Pancreas (tissue), 10 donors: ENCODE measurements around the gene S100A1. TPM values are rescaled to one million over a fixed set of nuclear protein-coding genes. Genes with fewer than 3 reads are reported as not detected.

Source experiments
- ATAC-seq, 4 donors: fragments of 200-7000 bp; cut with Tn5 transposase; one replicate each; pipeline versions ENCODE4 v1.8.0 to v1.9.1; 2020; ENCODE audit warnings: mild to moderate bottlenecking in 4 of 4, moderate library complexity in 4 of 4
- DNase-seq, 6 donors: peaks; one replicate each; pipeline ENCODE4 v3.0.0-alpha.2; 2020
- FAIRE-seq: peaks from 2 replicates; lab custom pipeline; 2012; peaks lifted over from hg19 to GRCh38; lab: Jason Lieb, UNC
- H3K27ac ChIP-seq, 4 donors: fragments of 200-600 bp; sonication (generic); 1 replicate in 3 of 4; 2 replicates in 1 of 4; pipeline versions ENCODE4 v1.5.0 to v1.8.0; 2020
- H3K27me3 ChIP-seq, 4 donors: fragments of 200-600 bp; one replicate each; pipeline ENCODE4 v1.8.0; 2021
- H3K36me3 ChIP-seq, 3 donors: fragments of 200-600 bp; sonication (generic) in 1 of 3; one replicate each; pipeline versions ENCODE4 v1.5.0 to v1.8.0; 2020 to 2021
- H3K4me1 ChIP-seq, 3 donors: fragments of 200-600 bp; one replicate each; pipeline ENCODE4 v1.8.0; 2021
- H3K4me3 ChIP-seq, 4 donors: fragments of 200-600 bp; sonication (generic) in 2 of 4; one replicate each; pipeline versions ENCODE4 v1.5.0 to v1.8.0; 2020 to 2021
- H3K9me3 ChIP-seq, 4 donors: fragments of 200-600 bp; one replicate each; pipeline ENCODE4 v1.8.0; 2021
- WGBS, 2 donors: extraction: QIAGEN DNeasy Blood & Tissue Kit; methylation state at CpG; one replicate each; pipeline ENCODE4 v1.1.7; 2013; 5-methylcytosine and 5-hydroxymethylcytosine counted together
- intact Hi-C, 3 donors: fragments of 100-400 bp; cut with DNase I; formaldehyde crosslinking; loops; one replicate each; pipeline versions ENCODE4 v1.11.1 to v1.14.2; 2022
- polyA plus RNA-seq, 2 donors: library from polyadenylated mRNA; stranded (reverse); fragments of 200-250 nt; gene quantifications; one replicate each; pipeline ENCODE4 v1.2.3, GENCODE V29; 2013
- total RNA-seq, 6 donors: library from RNA; stranded (reverse); fragmentation: NEBNext Ultra II Directional in 4 of 6; extraction: Animal tissue kit (Norgen Biotek cat#: 25700) in 4 of 6; gene quantifications; one replicate each; pipeline versions ENCODE4 v1.2.1 to v1.2.4, GENCODE V29; 2021 to 2023
- TF ChIP-seq, protein P1 (sequence below), 4 donors: fragments of 200-600 bp; sonication (generic) in 3 of 4; IDR thresholded peaks; one replicate each; pipeline versions ENCODE4 v1.5.0 to v1.8.0; 2021; ENCODE audit warnings: antibody characterized with exemption in 4 of 4
- donor health status: healthy with polysubstance abuse.
- donor health status: DM: no; HTN: no; CAD: no; lungs with moderate emphysema.
- donor health status: DM: no; HTN: no; CAD: no.
- donor health status: control.
- donor health status: control.
- donor health status: Bipolar disorder and iron deficiency.
- donor health status: DM: yes; HTN: yes; CAD: no.
- donor health status: DM: no; HTN: no; CAD: no.
- donor health status: DM: no; HTN: no; CAD: no.
- donor health status: DM: yes; HTN: yes; CAD: no.

Gene S100A1
- total and polyA plus RNA-seq, 8 donors, result 1.9 to 14.0 (median 4.0) TPM

DNA sequence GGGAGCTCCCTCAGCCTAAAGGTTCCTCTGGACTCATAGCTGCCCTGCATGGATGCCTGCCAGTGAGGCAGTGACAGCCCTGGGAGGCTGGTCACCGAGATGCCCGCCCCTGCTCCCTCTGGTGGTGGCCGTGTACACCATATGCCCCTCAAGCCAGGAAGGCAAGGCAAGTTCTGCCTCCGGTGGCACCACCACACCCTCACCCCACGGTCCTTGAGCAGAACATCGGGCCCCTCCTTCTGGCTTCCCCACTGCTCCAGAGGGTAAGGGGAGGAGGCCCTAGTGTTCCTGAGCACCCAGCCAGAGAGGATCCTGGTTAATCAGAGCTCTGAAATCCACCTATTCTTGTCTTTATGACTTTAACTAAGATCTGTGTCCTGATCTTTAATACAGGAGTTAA is 10.6 kb upstream of the S100A1 start:
- FAIRE-seq, result no peak
- Histone ChIP-seq H3K27me3 (no peaks in the 10 kb centered on the region), H3K27ac (peak overlapping the region in 2 of 4 donors; percentile 63 to 67), H3K9me3 (no peaks in the 10 kb centered on the region), H3K36me3 (peaks cover 0 to 5% (median 0%) of the 10 kb centered on the region in 3 donors), H3K4me1 (peaks cover 0 to 2% (median 0%) of the 10 kb centered on the region in 3 donors), H3K4me3 (no peak overlapping the region)
- TF ChIP-seq, protein P1, sequence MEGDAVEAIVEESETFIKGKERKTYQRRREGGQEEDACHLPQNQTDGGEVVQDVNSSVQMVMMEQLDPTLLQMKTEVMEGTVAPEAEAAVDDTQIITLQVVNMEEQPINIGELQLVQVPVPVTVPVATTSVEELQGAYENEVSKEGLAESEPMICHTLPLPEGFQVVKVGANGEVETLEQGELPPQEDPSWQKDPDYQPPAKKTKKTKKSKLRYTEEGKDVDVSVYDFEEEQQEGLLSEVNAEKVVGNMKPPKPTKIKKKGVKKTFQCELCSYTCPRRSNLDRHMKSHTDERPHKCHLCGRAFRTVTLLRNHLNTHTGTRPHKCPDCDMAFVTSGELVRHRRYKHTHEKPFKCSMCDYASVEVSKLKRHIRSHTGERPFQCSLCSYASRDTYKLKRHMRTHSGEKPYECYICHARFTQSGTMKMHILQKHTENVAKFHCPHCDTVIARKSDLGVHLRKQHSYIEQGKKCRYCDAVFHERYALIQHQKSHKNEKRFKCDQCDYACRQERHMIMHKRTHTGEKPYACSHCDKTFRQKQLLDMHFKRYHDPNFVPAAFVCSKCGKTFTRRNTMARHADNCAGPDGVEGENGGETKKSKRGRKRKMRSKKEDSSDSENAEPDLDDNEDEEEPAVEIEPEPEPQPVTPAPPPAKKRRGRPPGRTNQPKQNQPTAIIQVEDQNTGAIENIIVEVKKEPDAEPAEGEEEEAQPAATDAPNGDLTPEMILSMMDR (IDR thresholded peaks at IDR 0.05), result peak in 3 of 4 donors; percentile 35 to 57 (median 36)
- ATAC-seq, result peak; percentile 38 to 77 (median 52)
- intact Hi-C loops, result no loop called here
- peak in 4 of 6 donors; percentile 73 to 90 (median 76) for DNase-seq
- 8 to 29% methylated on average over 6 of the region's 6 CpGs for WGBS, 2 donors

DNA sequence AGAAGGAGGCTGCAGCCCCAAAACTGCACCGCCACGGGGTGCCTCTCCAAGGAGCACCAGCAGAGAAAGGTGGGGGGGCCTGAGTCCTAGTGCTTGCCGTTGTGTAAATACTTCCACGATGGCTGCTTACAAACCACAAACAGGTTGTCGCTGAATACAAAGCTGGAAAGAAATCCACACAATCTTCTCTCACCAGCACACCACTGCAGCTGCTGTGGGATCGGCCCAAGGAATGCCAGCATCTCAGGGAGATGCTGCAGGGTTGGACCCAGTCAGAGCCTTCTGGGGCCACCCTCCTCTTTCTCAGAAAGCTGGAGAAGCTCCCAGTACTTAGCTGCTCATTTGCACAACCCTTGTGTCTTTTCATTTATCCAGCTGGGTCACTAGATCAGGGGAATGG is 9.1 kb upstream of the S100A1 start:
- intact Hi-C loops, result no loop called here

DNA sequence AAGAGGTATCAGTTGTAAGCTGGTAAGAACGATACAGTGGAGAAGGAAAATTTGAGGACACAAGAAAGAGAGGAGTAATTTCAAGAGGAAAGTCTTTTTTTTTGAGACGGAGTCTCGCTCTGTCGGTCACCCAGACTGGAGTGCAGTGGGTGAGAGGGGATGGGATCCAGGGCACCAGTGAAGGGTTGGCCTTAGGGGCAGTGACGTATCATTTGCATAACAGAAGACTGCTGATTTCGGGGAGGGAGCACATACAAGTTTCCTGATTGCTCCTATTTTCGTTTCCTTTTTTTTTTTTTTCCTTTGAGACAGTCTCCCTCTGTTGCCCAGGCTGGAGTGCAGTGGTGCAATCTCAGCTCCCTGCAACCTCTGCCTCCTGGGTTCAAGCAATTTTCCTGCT is 5.1 kb upstream of the S100A1 start:
- FAIRE-seq, result no peak
- Histone ChIP-seq H3K4me1 (peaks cover 0 to 9% (median 0%) of the 10 kb centered on the region in 3 donors), H3K27me3 (no peaks in the 10 kb centered on the region), H3K9me3 (no peaks in the 10 kb centered on the region), H3K36me3 (peaks cover 0 to 5% (median 0%) of the 10 kb centered on the region in 3 donors), H3K4me3 (no peak overlapping the region), H3K27ac (no peak overlapping the region)
- no peak for ATAC-seq
- 84 to 90% methylated on average over 7 of the region's 7 CpGs for WGBS, 2 donors
- DNase-seq, result peak in 1 of 6 donors; percentile 17
- TF ChIP-seq, protein P1 (IDR thresholded peaks at IDR 0.05), result no peak
- intact Hi-C loops, result loop anchor here in 1 of 3 donors (10.0 kb wide), 1 partner anchor 48 kb away; no protein-coding TSS in a partner anchor

More for the DNA sequence above, 9.1 kb upstream of the S100A1 start:
- peaks cover 0 to 2% (median 0%) of the 10 kb centered on the region in 3 donors for H3K4me1 ChIP-seq
- H3K4me3 ChIP-seq, result no peak overlapping the region
- 87 to 89% methylated on average over 6 of the region's 6 CpGs for WGBS, 2 donors
- peaks cover 0 to 5% (median 0%) of the 10 kb centered on the region in 3 donors for H3K36me3 ChIP-seq
- no peaks in the 10 kb centered on the region for H3K9me3 ChIP-seq
- TF ChIP-seq, protein P1 (IDR thresholded peaks at IDR 0.05), result no peak
- DNase-seq (no peak), FAIRE-seq (no peak), ATAC-seq (no peak)
- H3K27ac ChIP-seq, result no peak overlapping the region
- H3K27me3 ChIP-seq, result no peaks in the 10 kb centered on the region

DNA sequence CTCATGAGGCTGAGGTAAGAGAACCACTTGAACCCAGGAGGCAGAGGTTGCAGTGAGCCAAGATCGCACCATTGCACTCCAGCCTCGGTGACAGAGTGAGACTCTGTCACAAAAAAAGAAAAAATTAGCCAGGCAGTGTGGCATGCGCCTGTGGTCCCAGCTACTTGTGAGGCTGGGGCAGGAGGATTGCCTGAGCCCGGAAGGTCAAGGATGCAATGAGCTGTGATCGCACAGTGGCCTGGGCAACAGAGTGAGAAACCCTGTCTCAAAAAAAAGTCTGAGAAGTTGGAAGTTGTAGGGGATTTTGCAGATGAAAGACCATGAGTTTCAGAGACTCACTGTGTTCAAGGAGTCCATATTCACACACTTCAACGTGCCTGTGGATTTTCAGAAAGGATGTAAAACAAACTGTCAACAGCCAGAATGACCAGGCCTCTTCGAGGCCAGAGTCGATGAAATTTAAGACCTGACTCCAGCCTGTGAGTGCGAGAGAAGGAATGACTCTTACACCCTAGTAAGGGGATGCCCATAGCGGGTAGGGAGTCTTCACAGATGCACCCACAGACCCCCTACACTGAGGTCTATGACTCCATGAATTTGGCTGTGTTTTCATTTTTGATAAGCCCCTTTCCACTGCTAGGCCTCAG is 3.1 kb upstream of the S100A1 start:
- 92 to 93% methylated on average over 10 of the region's 10 CpGs for whole genome bisulfite sequencing, 2 donors
- Histone ChIP-seq H3K9me3 (no peaks in the 10 kb centered on the region), H3K27ac (no peak overlapping the region), H3K4me3 (no peak overlapping the region), H3K4me1 (peaks cover 0 to 9% (median 0%) of the 10 kb centered on the region in 3 donors), H3K27me3 (no peaks in the 10 kb centered on the region), H3K36me3 (peaks cover 0 to 5% (median 0%) of the 10 kb centered on the region in 3 donors)
- FAIRE-seq (no peak), DNase-seq (peak in 1 of 6 donors; percentile 12), ATAC-seq (no peak)
- TF ChIP-seq, protein P1 (IDR thresholded peaks at IDR 0.05), result no peak
- intact Hi-C loops, result loop anchor here in 1 of 3 donors (10.0 kb wide), 1 partner anchor 50 kb away; no protein-coding TSS in a partner anchor
